ENCODE results near the gene PERP.

GRCh38 chr6:138092686-138093085 is 14.5 kb downstream of the PERP start:
- TF ChIP-seq, protein P1, sequence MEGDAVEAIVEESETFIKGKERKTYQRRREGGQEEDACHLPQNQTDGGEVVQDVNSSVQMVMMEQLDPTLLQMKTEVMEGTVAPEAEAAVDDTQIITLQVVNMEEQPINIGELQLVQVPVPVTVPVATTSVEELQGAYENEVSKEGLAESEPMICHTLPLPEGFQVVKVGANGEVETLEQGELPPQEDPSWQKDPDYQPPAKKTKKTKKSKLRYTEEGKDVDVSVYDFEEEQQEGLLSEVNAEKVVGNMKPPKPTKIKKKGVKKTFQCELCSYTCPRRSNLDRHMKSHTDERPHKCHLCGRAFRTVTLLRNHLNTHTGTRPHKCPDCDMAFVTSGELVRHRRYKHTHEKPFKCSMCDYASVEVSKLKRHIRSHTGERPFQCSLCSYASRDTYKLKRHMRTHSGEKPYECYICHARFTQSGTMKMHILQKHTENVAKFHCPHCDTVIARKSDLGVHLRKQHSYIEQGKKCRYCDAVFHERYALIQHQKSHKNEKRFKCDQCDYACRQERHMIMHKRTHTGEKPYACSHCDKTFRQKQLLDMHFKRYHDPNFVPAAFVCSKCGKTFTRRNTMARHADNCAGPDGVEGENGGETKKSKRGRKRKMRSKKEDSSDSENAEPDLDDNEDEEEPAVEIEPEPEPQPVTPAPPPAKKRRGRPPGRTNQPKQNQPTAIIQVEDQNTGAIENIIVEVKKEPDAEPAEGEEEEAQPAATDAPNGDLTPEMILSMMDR (IDR thresholded peaks at IDR 0.05) = no peak
- TF ChIP-seq POLR2AphosphoS5 (IDR thresholded peaks at IDR 0.05) = no peak
- TF ChIP-seq POLR2A (IDR thresholded peaks at IDR 0.05) = no peak
